Hepatocyte (in vitro differentiated cells): ENCODE measurements around the gene GPR18. TPM values are rescaled to one million over a fixed set of nuclear protein-coding genes. Genes with fewer than 3 reads are reported as not detected.

ENCODE experiments used
- DNase-seq: peaks from one replicate; pipeline ENCODE4 v3.0.0-alpha.2; 2016; ENCODE audit warnings: low spot score
- H2AFZ ChIP-seq: fragments of 200-600 bp; sonication (generic); 2 replicates; pipeline ENCODE4 v1.6.0; 2016; ENCODE audit warnings: antibody characterized with exemption, mild to moderate bottlenecking
- H3K27ac ChIP-seq: fragments of 200-600 bp; sonication (generic); 2 replicates; pipeline ENCODE4 v1.5.1; 2016; ENCODE audit warnings: mild to moderate bottlenecking
- H3K27me3 ChIP-seq: fragments of 200-600 bp; sonication (generic); 2 replicates; pipeline ENCODE4 v1.6.1; 2016
- H3K36me3 ChIP-seq: fragments of 200-600 bp; sonication (generic); replicated peaks from 2 replicates; pipeline ENCODE4 v1.5.1; 2016; ENCODE audit warnings: low read depth; ENCODE audit not compliant: insufficient read depth
- H3K4me1 ChIP-seq: fragments of 200-600 bp; sonication (generic); 2 replicates; pipeline ENCODE4 v1.5.1; 2016; ENCODE audit warnings: mild to moderate bottlenecking, moderate library complexity; ENCODE audit not compliant: insufficient read depth
- H3K4me2 ChIP-seq: fragments of 200-600 bp; sonication (generic); 2 replicates; pipeline ENCODE4 v1.6.0; 2016
- H3K4me3 ChIP-seq: fragments of 200-600 bp; sonication (generic); 2 replicates; pipeline ENCODE4 v1.5.1; 2016; ENCODE audit warnings: mild to moderate bottlenecking
- H3K79me2 ChIP-seq: fragments of 200-600 bp; sonication (generic); 2 replicates; pipeline ENCODE4 v1.6.0; 2017; ENCODE audit warnings: mild to moderate bottlenecking
- H3K9me2 ChIP-seq: fragments of 200-600 bp; sonication (generic); replicated peaks from 2 replicates; pipeline ENCODE4 v1.6.0; 2017; ENCODE audit warnings: mild to moderate bottlenecking; ENCODE audit not compliant: insufficient read depth
- H3K9me3 ChIP-seq: fragments of 200-600 bp; sonication (generic); 2 replicates; pipeline ENCODE4 v1.5.1; 2016; ENCODE audit warnings: low read depth, mild to moderate bottlenecking
- H4K20me1 ChIP-seq: fragments of 200-600 bp; sonication (generic); 2 replicates; pipeline ENCODE4 v1.6.0; 2016; ENCODE audit warnings: mild to moderate bottlenecking; ENCODE audit not compliant: insufficient read depth, poor library complexity, severe bottlenecking
- CTCF ChIP-seq: fragments of 200-600 bp; sonication (generic); IDR thresholded peaks from 2 replicates; pipeline ENCODE4 v1.5.1; 2016; ENCODE audit warnings: antibody characterized with exemption, mild to moderate bottlenecking; ENCODE audit not compliant: poor library complexity
- EZH2 ChIP-seq: fragments of 200-600 bp; sonication (generic); IDR thresholded peaks from 2 replicates; pipeline ENCODE4 v1.6.1; 2016; ENCODE audit warnings: antibody characterized with exemption, mild to moderate bottlenecking, borderline replicate concordance
- EZH2phosphoT487 ChIP-seq: fragments of 200-600 bp; sonication (generic); IDR thresholded peaks from one replicate; pipeline ENCODE4 v1.6.1; 2018; ENCODE audit warnings: antibody characterized with exemption, mild to moderate bottlenecking, low read depth, moderate library complexity; ENCODE audit not compliant: unreplicated experiment, severe bottlenecking
- WGBS: methylation state at CpG from one replicate; pipeline ENCODE4 v1.1.6; 2016; ENCODE audit warnings: low lambda C conversion rate; ENCODE audit errors: missing lambda C conversion rate; 5-methylcytosine and 5-hydroxymethylcytosine counted together
- polyA plus RNA-seq: library from polyadenylated mRNA; unstranded; fragments of >200 nt; fragmentation: Nextera tagmentation; extraction: Ambion mirVana; gene quantifications from 2 replicates; pipeline ENCODE4 v1.2.1, GENCODE V29; 2016
- total RNA-seq: library from RNA; depleted of rRNA; stranded (reverse); fragments of >200 nt; gene quantifications from 2 replicates; pipeline ENCODE4 v1.2.3, GENCODE V29; 2014

GPR18 gene
- total and polyA plus RNA-seq, 2 experiments from 2014 or later: not detected

GRCh38 chr13:99220199-99220935 is 37.8 kb downstream of the GPR18 start:
- TF ChIP-seq EZH2: no peak
- TF ChIP-seq EZH2phosphoT487: no peak
- TF ChIP-seq CTCF: no peak
- Histone ChIP-seq H3K27me3 (no peaks in the 10 kb centered on the region), H4K20me1 (peaks cover 48% of the 10 kb centered on the region), H3K4me1 (peaks cover 4% of the 10 kb centered on the region), H3K36me3 (no peaks in the 10 kb centered on the region), H3K27ac (no peak overlapping the region), H3K4me2 (no peak overlapping the region), H3K9me2 (no peaks in the 10 kb centered on the region), H3K79me2 (peaks cover 99% of the 10 kb centered on the region), H2AFZ (no peak overlapping the region), H3K9me3 (no peaks in the 10 kb centered on the region), H3K4me3 (no peak overlapping the region)
- DNase-seq: no peak
- WGBS: 77% methylated on average over 6 of the region's 6 CpGs

GRCh38 chr13:99218969-99219368 is 39.2 kb downstream of the GPR18 start:
- Histone ChIP-seq H3K36me3 (no peaks in the 10 kb centered on the region), H3K4me1 (peaks cover 4% of the 10 kb centered on the region), H3K27ac (no peak overlapping the region), H4K20me1 (peaks cover 41% of the 10 kb centered on the region), H3K79me2 (peaks cover 99% of the 10 kb centered on the region), H3K9me3 (no peaks in the 10 kb centered on the region), H3K27me3 (no peaks in the 10 kb centered on the region), H3K9me2 (no peaks in the 10 kb centered on the region), H3K4me2 (no peak overlapping the region), H2AFZ (no peak overlapping the region), H3K4me3 (no peak overlapping the region)
- TF ChIP-seq EZH2: no peak
- no peak for TF ChIP-seq EZH2phosphoT487
- no peak for TF ChIP-seq CTCF
- DNase-seq: no peak
- WGBS: 86% methylated on average over 2 of the region's 2 CpGs

- no peaks in the 10 kb centered on the region for H3K9me2 ChIP-seq
- DNase-seq: no peak
- TF ChIP-seq CTCF: no peak
- no peak for TF ChIP-seq EZH2
- no peak for TF ChIP-seq EZH2phosphoT487
- peaks cover 4% of the 10 kb centered on the region for H3K4me1 ChIP-seq
- H3K9me3 ChIP-seq: no peaks in the 10 kb centered on the region
- no peak overlapping the region for H3K4me2 ChIP-seq
- no peak overlapping the region for H3K4me3 ChIP-seq
- 69% methylated on average over 6 of the region's 6 CpGs for WGBS
- no peak overlapping the region for H3K27ac ChIP-seq
- no peaks in the 10 kb centered on the region for H3K27me3 ChIP-seq
- no peaks in the 10 kb centered on the region for H3K36me3 ChIP-seq
- H2AFZ ChIP-seq: no peak overlapping the region
- H3K79me2 ChIP-seq: peaks cover 99% of the 10 kb centered on the region
- peaks cover 39% of the 10 kb centered on the region for H4K20me1 ChIP-seq
Observed at GRCh38 chr13:99218545-99218944, 39.6 kb downstream of the GPR18 start.
